ENCODE results near the gene PLA2G4D. TPM values are rescaled to one million over a fixed set of nuclear protein-coding genes. Genes with fewer than 3 reads are reported as not detected.

The PLA2G4D gene
- total and polyA plus RNA-seq, 7 experiments from 2014 or later: not detected

DNA sequence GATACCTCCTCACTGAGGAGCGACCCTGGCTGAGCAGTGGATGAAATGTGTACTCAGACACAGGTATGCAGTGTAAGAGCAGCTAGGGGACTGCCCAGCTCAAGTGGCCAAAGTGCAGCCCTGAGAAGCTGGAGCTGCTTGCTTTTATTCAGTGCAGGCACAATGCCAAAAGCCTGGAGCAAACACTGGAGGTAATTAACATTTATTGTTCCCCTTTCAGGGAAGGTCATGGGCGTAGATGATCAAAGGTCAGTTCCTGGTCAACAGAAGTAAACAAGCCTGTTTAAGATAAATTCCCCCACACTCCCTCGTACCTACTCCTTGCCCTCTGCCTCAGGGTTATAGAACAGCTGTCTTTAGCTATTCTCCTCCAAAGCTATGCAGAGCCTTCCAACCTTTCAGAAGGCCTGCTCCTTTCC lies 44.6 kb upstream of the PLA2G4D start:
- no peak overlapping the region for H3K27ac ChIP-seq (ENCODE audit: low read depth, low read length)
- H3K36me3 ChIP-seq (ENCODE audit: control insufficient read depth in 2 of 3, insufficient read depth in 3 of 3, low read length in 3 of 3): no peaks in the 10 kb centered on the region
- ChIA-PET POLR2A (interaction anchor here (0.6 kb wide), 1 partner anchor 409 kb away, joined by 4 read pairs; no protein-coding TSS in a partner anchor), CTCF (interaction anchor here (0.7 to 1.1 kb wide), 2 partner anchors 9 kb away, joined by 3 to 7 read pairs; no protein-coding TSS in a partner anchor)
- Mint-ChIP-seq H3K4me1 (peaks cover 0 to 7% (median 0%) of the 10 kb centered on the region in 7 donors), H3K9me3 (no peaks in the 10 kb centered on the region), H3K36me3 (no peaks in the 10 kb centered on the region), H3K27me3 (peaks cover 0 to 7% (median 0%) of the 10 kb centered on the region in 5 donors), H3K27ac (no peak overlapping the region), H3K4me3 (no peak overlapping the region)
- ATAC-seq: no peak
- no peaks in the 10 kb centered on the region for H3K9me3 ChIP-seq (ENCODE audit: control insufficient read depth in 2 of 3, low read length in 3 of 3)
- DNase-seq: no peak
- no peaks in the 10 kb centered on the region for H3K4me1 ChIP-seq (ENCODE audit: control insufficient read depth in 2 of 2, insufficient read depth in 2 of 2, low read length in 2 of 2)
- no peak overlapping the region for H3K4me3 ChIP-seq (ENCODE audit: low read length)
- no peaks in the 10 kb centered on the region for H3K27me3 ChIP-seq (ENCODE audit: control insufficient read depth in 2 of 2, insufficient read depth in 2 of 2, low read length in 2 of 2)
- intact Hi-C loops (cut with micrococcal nuclease): no loop called here

GRCh38 chr15:42138411-42138810 lies 44.0 kb upstream of the PLA2G4D start:
- CTCF ChIA-PET: interaction anchor here (1.1 kb wide), 1 partner anchor 8 kb away, joined by 3 read pairs; no protein-coding TSS in a partner anchor
- DNase-seq: no peak

GRCh38 chr15:42137461-42138261 lies 43.3 kb upstream of the PLA2G4D start:
- intact Hi-C loops (cut with micrococcal nuclease): loop anchor here (1.0 kb wide), 1 partner anchor 148 kb away; no protein-coding TSS in a partner anchor
- Mint-ChIP-seq H3K36me3 (no peaks in the 10 kb centered on the region), H3K27me3 (peaks cover 0 to 6% (median 3%) of the 10 kb centered on the region in 5 donors), H3K4me3 (no peak overlapping the region), H3K4me1 (peaks cover 0 to 7% (median 0%) of the 10 kb centered on the region in 7 donors), H3K27ac (no peak overlapping the region), H3K9me3 (no peaks in the 10 kb centered on the region)
- no peaks in the 10 kb centered on the region for H3K27me3 ChIP-seq (ENCODE audit: control insufficient read depth in 2 of 2, insufficient read depth in 2 of 2, low read length in 2 of 2)
- no peaks in the 10 kb centered on the region for H3K4me1 ChIP-seq (ENCODE audit: control insufficient read depth in 2 of 2, insufficient read depth in 2 of 2, low read length in 2 of 2)
- no peak overlapping the region for H3K27ac ChIP-seq (ENCODE audit: low read depth, low read length)
- ChIA-PET POLR2A (no interaction called here), CTCF (interaction anchor here (0.6 to 1.1 kb wide), 2 partner anchors 8 to 412 kb away, joined by 3 read pairs; no protein-coding TSS in a partner anchor)
- no peaks in the 10 kb centered on the region for H3K9me3 ChIP-seq (ENCODE audit: control insufficient read depth in 2 of 3, low read length in 3 of 3)
- H3K36me3 ChIP-seq (ENCODE audit: control insufficient read depth in 2 of 3, insufficient read depth in 3 of 3, low read length in 3 of 3): no peaks in the 10 kb centered on the region
- DNase-seq (peak in 4 of 9 donors; percentile 8 to 12 (median 9)), ATAC-seq (no peak)
- H3K4me3 ChIP-seq (ENCODE audit: low read length): no peak overlapping the region

More at GRCh38 chr15:42138411-42138810, 44.0 kb upstream of the PLA2G4D start:
- Histone ChIP-seq H3K27ac (ENCODE audit: low read depth, low read length) (no peak overlapping the region), H3K36me3 (ENCODE audit: control insufficient read depth in 2 of 3, insufficient read depth in 3 of 3, low read length in 3 of 3) (no peaks in the 10 kb centered on the region), H3K27me3 (ENCODE audit: control insufficient read depth in 2 of 2, insufficient read depth in 2 of 2, low read length in 2 of 2) (no peaks in the 10 kb centered on the region), H3K9me3 (ENCODE audit: control insufficient read depth in 2 of 3, low read length in 3 of 3) (no peaks in the 10 kb centered on the region), H3K4me3 (ENCODE audit: low read length) (no peak overlapping the region), H3K4me1 (ENCODE audit: control insufficient read depth in 2 of 2, insufficient read depth in 2 of 2, low read length in 2 of 2) (no peaks in the 10 kb centered on the region)
- Mint-ChIP-seq H3K9me3 (no peaks in the 10 kb centered on the region), H3K4me3 (no peak overlapping the region), H3K4me1 (peaks cover 0 to 7% (median 0%) of the 10 kb centered on the region in 7 donors), H3K27me3 (peaks cover 0 to 8% (median under 1%) of the 10 kb centered on the region in 5 donors), H3K36me3 (no peaks in the 10 kb centered on the region), H3K27ac (no peak overlapping the region)
- POLR2A ChIA-PET: interaction anchor here (0.6 kb wide), 1 partner anchor 409 kb away, joined by 4 read pairs; no protein-coding TSS in a partner anchor
- intact Hi-C loops (cut with micrococcal nuclease): no loop called here
- ATAC-seq: no peak

DNA sequence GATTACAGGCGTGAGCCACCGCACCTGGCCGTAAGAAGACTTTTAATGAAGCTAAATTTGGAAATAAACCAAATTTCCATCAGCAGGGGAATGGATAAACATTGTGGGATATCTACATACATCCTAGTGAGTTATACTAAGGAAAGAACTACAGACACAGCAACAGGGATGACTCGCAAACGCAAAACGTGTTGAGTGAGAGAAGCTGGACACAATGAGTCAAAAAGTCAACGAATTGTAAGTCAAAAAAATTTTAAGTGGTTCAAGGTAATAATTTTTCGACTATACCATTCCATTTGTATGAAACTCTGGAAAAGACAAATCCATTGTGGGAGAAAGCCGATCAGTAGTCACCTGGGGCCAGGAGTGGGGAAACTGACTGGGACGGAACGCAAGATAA lies 42.2 kb upstream of the PLA2G4D start:
- ATAC-seq (no peak), DNase-seq (no peak)
- H3K4me1 ChIP-seq (ENCODE audit: control insufficient read depth in 2 of 2, insufficient read depth in 2 of 2, low read length in 2 of 2): no peaks in the 10 kb centered on the region
- Mint-ChIP-seq H3K36me3 (no peaks in the 10 kb centered on the region), H3K27me3 (peaks cover 0 to 9% (median 3%) of the 10 kb centered on the region in 5 donors), H3K27ac (no peak overlapping the region), H3K9me3 (no peaks in the 10 kb centered on the region), H3K4me1 (peaks cover 0 to 7% (median 0%) of the 10 kb centered on the region in 7 donors), H3K4me3 (no peak overlapping the region)
- H3K4me3 ChIP-seq (ENCODE audit: low read length): no peak overlapping the region
- intact Hi-C loops (cut with micrococcal nuclease): no loop called here
- H3K27me3 ChIP-seq (ENCODE audit: control insufficient read depth in 2 of 2, insufficient read depth in 2 of 2, low read length in 2 of 2): no peaks in the 10 kb centered on the region
- H3K27ac ChIP-seq (ENCODE audit: low read depth, low read length): no peak overlapping the region
- no peaks in the 10 kb centered on the region for H3K36me3 ChIP-seq (ENCODE audit: control insufficient read depth in 2 of 3, insufficient read depth in 3 of 3, low read length in 3 of 3)
- CTCF ChIA-PET: interaction anchor here (0.6 to 1.0 kb wide), 2 partner anchors 10 to 11 kb away, joined by 3 to 8 read pairs; no protein-coding TSS in a partner anchor
- POLR2A ChIA-PET: no interaction called here
- no peaks in the 10 kb centered on the region for H3K9me3 ChIP-seq (ENCODE audit: control insufficient read depth in 2 of 3, low read length in 3 of 3)

GRCh38 chr15:42135351-42135750 lies 41.0 kb upstream of the PLA2G4D start:
- no peak for DNase-seq
- ChIA-PET POLR2A (no interaction called here), CTCF (interaction anchor here (1.0 to 1.2 kb wide), 2 partner anchors 10 to 18 kb away, joined by 3 to 8 read pairs; no protein-coding TSS in a partner anchor)
- no peak for ATAC-seq
- H3K9me3 ChIP-seq (ENCODE audit: control insufficient read depth in 2 of 3, low read length in 3 of 3): no peaks in the 10 kb centered on the region
- H3K4me1 ChIP-seq (ENCODE audit: control insufficient read depth in 2 of 2, insufficient read depth in 2 of 2, low read length in 2 of 2): no peaks in the 10 kb centered on the region
- H3K9me3 Mint-ChIP-seq: no peaks in the 10 kb centered on the region
- peak overlapping the region in 1 of 9 donors; percentile 76 for H3K27ac Mint-ChIP-seq
- intact Hi-C loops (cut with micrococcal nuclease): no loop called here
- H3K4me3 ChIP-seq (ENCODE audit: low read length): no peak overlapping the region
- no peak overlapping the region for H3K4me3 Mint-ChIP-seq
- H3K27me3 ChIP-seq (ENCODE audit: control insufficient read depth in 2 of 2, insufficient read depth in 2 of 2, low read length in 2 of 2): no peaks in the 10 kb centered on the region
- H3K36me3 Mint-ChIP-seq: no peaks in the 10 kb centered on the region
- H3K27ac ChIP-seq (ENCODE audit: low read depth, low read length): no peak overlapping the region
- H3K27me3 Mint-ChIP-seq: peaks cover 0 to 16% (median 6%) of the 10 kb centered on the region in 5 donors
- peaks cover 0 to 7% (median 0%) of the 10 kb centered on the region in 7 donors for H3K4me1 Mint-ChIP-seq
- no peaks in the 10 kb centered on the region for H3K36me3 ChIP-seq (ENCODE audit: control insufficient read depth in 2 of 3, insufficient read depth in 3 of 3, low read length in 3 of 3)

GRCh38 chr15:42134617-42135245 lies 40.4 kb upstream of the PLA2G4D start:
- H3K27me3 ChIP-seq (ENCODE audit: control insufficient read depth in 2 of 2, insufficient read depth in 2 of 2, low read length in 2 of 2): no peaks in the 10 kb centered on the region
- no peak for ATAC-seq
- H3K27ac ChIP-seq (ENCODE audit: low read depth, low read length): no peak overlapping the region
- no peaks in the 10 kb centered on the region for H3K4me1 ChIP-seq (ENCODE audit: control insufficient read depth in 2 of 2, insufficient read depth in 2 of 2, low read length in 2 of 2)
- intact Hi-C loops (cut with micrococcal nuclease): loop anchor here in 1 of 2 donors (1.0 kb wide), 1 partner anchor 68 kb away; no protein-coding TSS in a partner anchor
- no peak overlapping the region for H3K4me3 ChIP-seq (ENCODE audit: low read length)
- H3K9me3 ChIP-seq (ENCODE audit: control insufficient read depth in 2 of 3, low read length in 3 of 3): no peaks in the 10 kb centered on the region
- Mint-ChIP-seq H3K27me3 (peaks cover 0 to 22% (median 12%) of the 10 kb centered on the region in 5 donors), H3K9me3 (no peaks in the 10 kb centered on the region), H3K27ac (no peak overlapping the region), H3K4me3 (no peak overlapping the region), H3K4me1 (peaks cover 0 to 7% (median 0%) of the 10 kb centered on the region in 7 donors), H3K36me3 (no peaks in the 10 kb centered on the region)
- no peaks in the 10 kb centered on the region for H3K36me3 ChIP-seq (ENCODE audit: control insufficient read depth in 2 of 3, insufficient read depth in 3 of 3, low read length in 3 of 3)
- no peak for DNase-seq
- CTCF ChIA-PET: interaction anchor here (0.6 to 1.2 kb wide), 2 partner anchors 17 to 60 kb away, joined by 3 to 4 read pairs; no protein-coding TSS in a partner anchor
- POLR2A ChIA-PET: no interaction called here

Measured in naive thymus-derived CD4-positive, alpha-beta T cell (primary cell).